ENCODE results near the gene FADS1.

The FADS1 gene

GRCh38 chr11:61846362-61847020 is 29.7 kb upstream of the FADS1 start:
- no peak for DNase-seq (ENCODE audit: low read depth in 2 of 2)

- DNase-seq (ENCODE audit: low read depth in 2 of 2) = no peak
Measured at GRCh38 chr11:61844909-61845565, 28.2 kb upstream of the FADS1 start.

GRCh38 chr11:61842528-61842820 is 25.7 kb upstream of the FADS1 start:
- no peak for DNase-seq (ENCODE audit: low read depth in 2 of 2)

- DNase-seq (ENCODE audit: low read depth in 2 of 2) = no peak
Measured at GRCh38 chr11:61841636-61842527, 25.1 kb upstream of the FADS1 start.

- DNase-seq (ENCODE audit: low read depth in 2 of 2) = no peak
Measured at GRCh38 chr11:61840371-61840770, 23.6 kb upstream of the FADS1 start.

- DNase-seq (ENCODE audit: low read depth in 2 of 2) = no peak
Measured at GRCh38 chr11:61839742-61840141, 22.9 kb upstream of the FADS1 start.

- no peak for DNase-seq (ENCODE audit: low read depth in 2 of 2)
Measured at GRCh38 chr11:61838921-61839320, 22.1 kb upstream of the FADS1 start.

- no peak for DNase-seq (ENCODE audit: low read depth in 2 of 2)
Measured at GRCh38 chr11:61838501-61838900, 21.7 kb upstream of the FADS1 start.

GRCh38 chr11:61837411-61838005 is 20.7 kb upstream of the FADS1 start:
- DNase-seq (ENCODE audit: low read depth in 2 of 2) = no peak

GRCh38 chr11:61836193-61836592 is 19.4 kb upstream of the FADS1 start:
- no peak for DNase-seq (ENCODE audit: low read depth in 2 of 2)

GRCh38 chr11:61834278-61835048 is 17.7 kb upstream of the FADS1 start:
- DNase-seq (ENCODE audit: low read depth in 2 of 2) = peak in 1 of 2 donors; percentile 40

GRCh38 chr11:61833926-61834277 is 17.1 kb upstream of the FADS1 start:
- no peak for DNase-seq (ENCODE audit: low read depth in 2 of 2)

- DNase-seq (ENCODE audit: low read depth in 2 of 2) = no peak
Measured at GRCh38 chr11:61833471-61833870, 16.7 kb upstream of the FADS1 start.

GRCh38 chr11:61832754-61833153 is 16.0 kb upstream of the FADS1 start:
- no peak for DNase-seq (ENCODE audit: low read depth in 2 of 2)

GRCh38 chr11:61832207-61832606 is 15.4 kb upstream of the FADS1 start:
- DNase-seq (ENCODE audit: low read depth in 2 of 2) = no peak

- DNase-seq (ENCODE audit: low read depth in 2 of 2) = no peak
Measured at GRCh38 chr11:61830237-61831105, 13.7 kb upstream of the FADS1 start.

- DNase-seq (ENCODE audit: low read depth in 2 of 2) = no peak
Measured at GRCh38 chr11:61829806-61830205, 13.0 kb upstream of the FADS1 start.

- DNase-seq (ENCODE audit: low read depth in 2 of 2) = peak in 1 of 2 donors; percentile 38
Measured at GRCh38 chr11:61828629-61829407, 12.0 kb upstream of the FADS1 start.

- DNase-seq (ENCODE audit: low read depth in 2 of 2) = no peak
Measured at GRCh38 chr11:61828379-61828628, 11.5 kb upstream of the FADS1 start.
